ENCODE data around the gene CXXC5. TPM values are rescaled to one million over a fixed set of nuclear protein-coding genes. Genes with fewer than 3 reads are reported as not detected.

CXXC5 gene
- total RNA-seq, 2 donors from 2014 or later, result 58.5 to 62.5 TPM

DNA sequence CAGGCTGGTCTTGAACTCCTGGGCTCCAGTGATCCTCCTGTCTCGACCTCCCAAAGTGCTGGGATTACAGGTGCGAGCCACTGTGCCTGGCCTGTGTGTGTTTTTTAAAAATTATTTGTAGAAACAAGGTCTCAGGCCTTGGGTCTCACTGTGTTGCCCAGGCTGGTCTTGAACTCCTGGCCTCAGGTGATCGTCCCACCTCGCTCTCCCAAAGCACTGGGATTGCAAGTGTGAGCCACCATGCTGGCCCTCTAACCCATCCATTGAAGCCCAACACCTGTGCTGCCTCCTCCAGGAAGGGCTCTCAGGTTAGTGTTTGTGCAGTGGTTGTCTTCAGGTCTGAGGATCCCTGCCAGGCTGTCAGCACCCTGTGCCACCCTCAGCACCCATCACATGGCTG lies 56.6 kb downstream of the CXXC5 start:
- no peak overlapping the region for H3K27ac ChIP-seq
- H3K4me3 ChIP-seq, result no peak overlapping the region
- DNase-seq (ENCODE audit: low spot score) (no peak), ATAC-seq (ENCODE audit: insufficient number of reproducible peaks, low FRiP score, low read depth) (no peak)
- TF ChIP-seq, protein P1, sequence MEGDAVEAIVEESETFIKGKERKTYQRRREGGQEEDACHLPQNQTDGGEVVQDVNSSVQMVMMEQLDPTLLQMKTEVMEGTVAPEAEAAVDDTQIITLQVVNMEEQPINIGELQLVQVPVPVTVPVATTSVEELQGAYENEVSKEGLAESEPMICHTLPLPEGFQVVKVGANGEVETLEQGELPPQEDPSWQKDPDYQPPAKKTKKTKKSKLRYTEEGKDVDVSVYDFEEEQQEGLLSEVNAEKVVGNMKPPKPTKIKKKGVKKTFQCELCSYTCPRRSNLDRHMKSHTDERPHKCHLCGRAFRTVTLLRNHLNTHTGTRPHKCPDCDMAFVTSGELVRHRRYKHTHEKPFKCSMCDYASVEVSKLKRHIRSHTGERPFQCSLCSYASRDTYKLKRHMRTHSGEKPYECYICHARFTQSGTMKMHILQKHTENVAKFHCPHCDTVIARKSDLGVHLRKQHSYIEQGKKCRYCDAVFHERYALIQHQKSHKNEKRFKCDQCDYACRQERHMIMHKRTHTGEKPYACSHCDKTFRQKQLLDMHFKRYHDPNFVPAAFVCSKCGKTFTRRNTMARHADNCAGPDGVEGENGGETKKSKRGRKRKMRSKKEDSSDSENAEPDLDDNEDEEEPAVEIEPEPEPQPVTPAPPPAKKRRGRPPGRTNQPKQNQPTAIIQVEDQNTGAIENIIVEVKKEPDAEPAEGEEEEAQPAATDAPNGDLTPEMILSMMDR (IDR thresholded peaks at IDR 0.05), result no peak
- peaks cover 6 to 18% of the 10 kb centered on the region in 2 donors for H3K4me1 ChIP-seq (ENCODE audit: control insufficient read depth in 1 of 2, low read depth in 2 of 2)
- H3K36me3 ChIP-seq, result no peaks in the 10 kb centered on the region
- no peaks in the 10 kb centered on the region for H3K9me3 ChIP-seq
- H3K27me3 ChIP-seq (replicated peaks; ENCODE audit: insufficient read depth), result no peaks in the 10 kb centered on the region

DNA sequence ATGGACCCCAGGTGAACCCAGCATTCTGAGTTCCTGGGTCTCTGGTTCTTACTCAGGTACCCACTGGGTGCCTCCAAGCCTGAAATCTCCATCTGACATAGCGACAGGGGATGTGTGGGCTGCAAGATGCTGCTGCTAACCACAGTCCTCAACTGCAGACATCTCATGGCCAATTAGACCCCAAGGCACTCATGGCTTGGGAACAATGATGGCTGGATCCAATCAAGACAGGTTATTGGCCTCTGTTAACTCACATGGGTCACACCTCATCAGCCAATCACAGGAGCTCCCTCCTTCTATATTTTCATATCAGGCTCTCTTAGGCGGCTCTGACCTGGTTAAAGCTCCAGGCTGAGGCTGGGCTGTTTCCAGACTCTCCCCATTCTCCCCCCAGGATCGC lies 57.0 kb downstream of the CXXC5 start:
- H3K36me3 ChIP-seq, result no peaks in the 10 kb centered on the region
- no peak for ATAC-seq (ENCODE audit: insufficient number of reproducible peaks, low FRiP score, low read depth)
- H3K27me3 ChIP-seq (replicated peaks; ENCODE audit: insufficient read depth), result no peaks in the 10 kb centered on the region
- DNase-seq (ENCODE audit: low spot score), result no peak
- H3K4me3 ChIP-seq, result no peak overlapping the region
- TF ChIP-seq, protein P1 (IDR thresholded peaks at IDR 0.05), result no peak
- H3K27ac ChIP-seq, result no peak overlapping the region
- H3K9me3 ChIP-seq, result no peaks in the 10 kb centered on the region
- H3K4me1 ChIP-seq (ENCODE audit: control insufficient read depth in 1 of 2, low read depth in 2 of 2), result peaks cover 9 to 20% of the 10 kb centered on the region in 2 donors

DNA sequence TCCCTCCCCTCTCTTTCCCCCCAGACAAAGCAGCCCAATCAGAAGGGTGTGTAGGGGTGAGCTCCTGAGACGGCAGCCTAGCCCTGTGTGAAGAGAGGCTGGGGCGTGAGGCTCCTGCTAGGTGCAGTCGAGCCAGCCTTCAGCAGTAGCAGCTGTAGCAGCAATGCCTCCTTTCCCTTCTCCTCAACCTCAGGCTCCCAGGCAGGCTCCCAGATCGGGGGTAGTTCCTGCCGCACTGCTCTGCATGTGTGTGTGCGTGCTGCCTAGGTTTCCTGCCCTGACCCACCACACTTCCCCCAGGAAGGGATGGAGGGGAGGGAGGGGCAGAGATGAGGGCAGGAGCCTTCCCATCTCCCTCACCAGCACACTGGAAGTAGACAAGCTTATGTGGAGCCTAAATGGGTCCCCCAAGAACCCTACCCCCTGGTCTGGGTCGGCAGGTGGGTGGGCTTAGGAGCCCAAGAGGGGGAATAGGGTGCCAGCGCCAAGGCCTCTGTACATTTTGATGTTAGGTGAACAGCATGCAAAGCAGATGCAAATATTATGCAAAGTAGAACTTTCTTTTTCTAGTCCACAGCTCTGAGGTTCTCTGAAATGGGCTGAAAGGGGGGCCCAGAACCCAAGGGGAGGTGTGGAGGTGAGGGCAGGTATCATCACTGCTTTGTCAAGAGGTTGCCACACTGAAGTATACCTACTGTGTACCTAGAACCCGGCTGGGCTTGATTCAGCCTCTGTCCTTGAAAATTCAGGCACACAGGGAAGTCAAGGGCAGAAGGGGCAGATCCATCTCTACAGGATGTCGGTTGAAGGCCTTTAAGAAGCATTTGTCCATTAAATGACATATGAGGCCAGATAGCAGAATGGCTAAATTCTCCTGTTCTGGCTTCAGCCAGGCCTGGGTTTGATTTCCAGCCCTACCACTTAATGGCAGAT lies 57.8 kb downstream of the CXXC5 start:
- peaks cover 15 to 27% of the 10 kb centered on the region in 2 donors for H3K4me1 ChIP-seq (ENCODE audit: control insufficient read depth in 1 of 2, low read depth in 2 of 2)
- ATAC-seq (ENCODE audit: insufficient number of reproducible peaks, low FRiP score, low read depth) (no peak), DNase-seq (ENCODE audit: low spot score) (no peak)
- H3K4me3 ChIP-seq, result no peak overlapping the region
- no peaks in the 10 kb centered on the region for H3K9me3 ChIP-seq
- TF ChIP-seq, protein P1 (IDR thresholded peaks at IDR 0.05), result no peak
- no peaks in the 10 kb centered on the region for H3K27me3 ChIP-seq (replicated peaks; ENCODE audit: insufficient read depth)
- no peaks in the 10 kb centered on the region for H3K36me3 ChIP-seq
- no peak overlapping the region for H3K27ac ChIP-seq

DNA sequence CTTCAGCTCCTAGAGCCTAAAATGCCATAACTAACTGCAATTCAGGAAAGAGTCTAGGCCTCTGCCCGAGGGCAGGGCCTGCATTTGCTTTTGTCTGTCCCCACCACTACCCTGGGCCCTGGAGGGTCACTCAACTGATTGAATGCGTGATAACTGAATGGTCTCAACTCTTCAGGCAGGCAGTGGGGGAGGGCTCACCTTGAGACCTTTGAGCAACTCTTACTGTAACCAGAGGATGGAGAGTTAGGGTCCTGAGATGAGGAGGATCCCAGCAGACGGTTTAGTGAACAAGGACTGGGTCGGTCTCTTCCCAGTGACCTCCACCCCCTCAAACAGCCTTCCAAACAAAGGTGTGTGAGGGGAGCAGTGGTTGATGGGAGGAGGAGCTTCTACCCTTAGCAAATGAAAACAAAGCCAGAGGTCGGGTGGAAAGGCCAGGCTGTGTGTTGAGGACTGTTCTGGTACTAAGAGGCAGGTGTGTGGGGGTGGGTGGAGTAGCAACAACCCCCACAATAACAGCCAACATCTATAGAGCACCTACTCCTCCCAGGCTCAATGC lies 59.4 kb downstream of the CXXC5 start:
- H3K4me1 ChIP-seq (ENCODE audit: control insufficient read depth in 1 of 2, low read depth in 2 of 2), result peaks cover 17 to 36% of the 10 kb centered on the region in 2 donors
- no peaks in the 10 kb centered on the region for H3K27me3 ChIP-seq (replicated peaks; ENCODE audit: insufficient read depth)
- H3K27ac ChIP-seq, result no peak overlapping the region
- no peaks in the 10 kb centered on the region for H3K36me3 ChIP-seq
- ATAC-seq (ENCODE audit: insufficient number of reproducible peaks, low FRiP score, low read depth) (no peak), DNase-seq (ENCODE audit: low spot score) (no peak)
- H3K9me3 ChIP-seq, result no peaks in the 10 kb centered on the region
- no peak overlapping the region for H3K4me3 ChIP-seq
- TF ChIP-seq, protein P1 (IDR thresholded peaks at IDR 0.05), result no peak

DNA sequence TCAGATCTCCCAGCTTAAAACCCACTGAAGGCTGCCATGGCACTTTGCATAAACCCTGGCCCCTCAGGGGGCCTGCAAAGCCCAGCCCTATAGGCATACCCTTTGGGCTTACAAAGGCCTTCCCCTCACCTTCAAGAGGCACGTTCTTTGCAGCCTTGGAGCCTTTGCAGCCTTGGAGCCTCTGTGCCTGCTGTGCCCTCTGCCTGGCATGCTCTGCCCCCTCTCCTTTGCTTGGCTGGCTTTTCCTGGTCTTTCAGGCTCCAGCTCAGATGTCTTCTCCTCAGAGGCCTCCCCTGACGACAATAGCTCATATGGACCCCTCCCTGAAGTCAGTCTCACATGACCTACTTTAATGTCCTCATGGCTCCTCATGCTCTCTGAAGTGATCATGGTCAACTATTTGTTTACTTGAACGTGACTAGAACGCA lies 60.3 kb downstream of the CXXC5 start:
- no peaks in the 10 kb centered on the region for H3K36me3 ChIP-seq
- DNase-seq (ENCODE audit: low spot score), result no peak
- ATAC-seq (ENCODE audit: insufficient number of reproducible peaks, low FRiP score, low read depth), result no peak
- no peaks in the 10 kb centered on the region for H3K27me3 ChIP-seq (replicated peaks; ENCODE audit: insufficient read depth)
- H3K27ac ChIP-seq, result peak overlapping the region in 1 of 2 donors; percentile 17
- TF ChIP-seq, protein P1 (IDR thresholded peaks at IDR 0.05), result no peak
- H3K9me3 ChIP-seq, result no peaks in the 10 kb centered on the region
- H3K4me1 ChIP-seq (ENCODE audit: control insufficient read depth in 1 of 2, low read depth in 2 of 2), result peaks cover 17 to 36% of the 10 kb centered on the region in 2 donors
- H3K4me3 ChIP-seq, result peak overlapping the region; percentile 81

All from thoracic aorta (tissue), 2 donors.